ENCODE measurements around the gene ADGRD1.
"Not testable (repeated sequence)": the region's sequence is repeated elsewhere in the genome, so short reads cannot be mapped to it uniquely, and the experiment has no call there.

The ADGRD1 gene

GRCh38 chr12:130937063-130937462 is 16.6 kb upstream of the ADGRD1 start:
- no peak for DNase-seq

DNA sequence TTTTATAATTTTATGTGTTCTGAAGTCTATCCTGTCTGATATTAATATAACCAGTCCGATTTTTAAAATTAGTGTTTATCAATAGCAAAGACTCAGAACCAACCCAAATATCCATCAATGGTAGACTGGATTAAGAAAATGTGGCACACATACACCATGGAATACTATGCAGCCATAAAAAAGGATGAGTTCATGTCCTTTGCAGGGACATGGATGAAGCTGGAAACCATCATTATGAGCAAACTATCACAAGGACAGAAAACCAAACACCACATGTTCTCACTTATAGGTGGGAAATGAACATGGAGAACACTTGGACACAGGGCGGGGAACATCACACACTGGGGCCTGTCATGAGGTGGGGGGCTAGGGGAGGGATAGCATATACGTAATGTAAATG is 16.2 kb upstream of the ADGRD1 start:
- DNase-seq = not testable (repeated sequence)

- no peak for DNase-seq
These were observed 15.5 kb upstream of the ADGRD1 start for GRCh38 chr12:130938186-130938585.

DNA sequence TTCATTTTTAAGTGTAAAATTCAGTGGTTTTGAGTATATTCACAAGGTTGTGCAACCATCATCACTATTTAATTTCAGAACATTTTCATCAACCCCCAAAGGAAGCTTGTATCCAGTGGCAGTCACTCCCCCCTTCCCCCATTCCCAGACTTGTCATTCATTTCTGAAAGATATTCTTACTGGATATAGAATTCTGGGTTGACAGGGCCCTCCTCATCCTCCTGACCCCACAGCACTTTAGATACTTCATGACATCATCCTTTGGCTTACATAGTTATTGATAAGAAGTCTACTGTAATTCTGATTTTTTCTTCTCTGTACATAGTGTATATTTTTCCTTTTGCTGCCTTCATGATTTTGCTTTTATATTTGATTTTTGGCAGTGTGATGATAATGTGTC is 8.8 kb upstream of the ADGRD1 start:
- DNase-seq = no peak

DNA sequence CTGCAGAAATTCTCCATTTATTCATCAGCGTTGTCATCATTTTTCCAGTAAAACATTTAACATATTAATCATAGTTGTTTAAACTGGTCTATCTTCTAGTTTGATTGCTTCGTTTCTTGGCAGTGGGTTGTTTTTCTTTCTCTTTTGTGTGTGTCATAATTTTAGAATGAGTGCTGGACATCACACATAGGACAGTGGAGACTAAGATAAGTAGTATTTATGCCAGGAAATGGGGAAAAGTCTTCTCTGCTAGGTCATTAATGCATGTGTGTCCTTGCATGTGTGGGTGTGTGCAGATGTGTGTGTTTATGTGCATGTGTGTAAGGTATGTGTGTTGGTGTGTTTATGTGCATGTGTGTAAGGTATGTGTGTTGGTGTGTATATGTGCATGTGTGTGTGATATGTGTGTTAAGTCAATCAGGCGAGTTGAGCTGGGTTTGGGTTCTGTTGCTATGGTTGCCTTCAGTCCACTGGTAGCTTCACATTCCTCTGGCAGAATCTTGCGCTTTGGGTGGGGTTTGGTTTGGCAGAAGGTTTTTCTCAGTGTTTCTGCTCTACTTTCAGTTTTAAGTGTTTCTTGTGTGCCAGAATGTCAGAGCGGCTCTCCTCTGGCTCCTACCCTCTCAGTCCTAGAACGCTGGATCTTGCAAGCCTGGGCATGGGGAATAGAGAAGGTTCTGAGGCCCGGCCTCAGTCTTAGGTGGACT is 7.8 kb upstream of the ADGRD1 start:
- DNase-seq = no peak

GRCh38 chr12:130947028-130947613 is 6.6 kb upstream of the ADGRD1 start:
- DNase-seq = no peak

GRCh38 chr12:130948136-130948535 is 5.6 kb upstream of the ADGRD1 start:
- DNase-seq = peak in 1 of 56 donors; percentile 11

- no peak for DNase-seq
These were observed 5.0 kb upstream of the ADGRD1 start for GRCh38 chr12:130948751-130949150.

DNA sequence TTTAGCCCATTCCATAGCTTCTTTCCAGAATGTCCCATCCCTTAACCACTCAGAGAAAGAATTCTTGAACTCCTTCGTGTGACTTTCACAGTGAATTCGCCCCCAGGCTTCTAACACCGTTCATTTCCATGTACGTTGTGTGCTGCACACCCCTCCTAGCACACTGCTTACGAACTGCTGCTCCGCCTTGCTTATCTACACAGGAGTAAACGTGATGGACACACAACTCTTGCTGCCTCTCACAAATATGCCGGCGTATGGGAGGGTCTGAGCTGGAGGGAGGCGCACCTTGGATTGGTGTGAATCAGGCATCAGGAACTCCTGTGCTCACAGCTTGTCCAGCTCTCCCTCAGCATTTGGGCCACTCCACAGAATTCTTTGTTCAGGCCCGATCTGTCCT is 3.9 kb upstream of the ADGRD1 start:
- no peak for DNase-seq

DNA sequence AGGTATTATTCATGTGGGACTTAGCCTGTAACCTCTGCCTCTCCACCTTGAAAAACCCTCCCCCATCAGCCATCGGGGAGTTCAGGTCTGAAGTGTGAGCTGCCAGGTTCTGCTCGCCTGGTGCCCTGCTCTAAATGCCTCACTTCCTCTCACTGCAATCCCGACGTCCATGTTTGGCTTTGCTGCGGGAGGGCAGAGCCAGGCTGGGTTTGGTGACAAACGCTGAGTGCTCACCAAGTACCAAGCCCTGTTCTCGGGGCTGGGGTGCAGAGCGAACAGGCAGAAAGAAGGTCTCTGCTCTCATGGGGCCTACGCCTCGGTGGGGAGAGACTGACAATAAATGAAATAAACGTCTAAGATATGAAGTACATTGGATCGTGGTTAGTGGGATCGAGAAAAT is 2.1 kb upstream of the ADGRD1 start:
- no peak for DNase-seq

- DNase-seq = no peak
These were observed 1.3 kb upstream of the ADGRD1 start for GRCh38 chr12:130952171-130952954.

DNA sequence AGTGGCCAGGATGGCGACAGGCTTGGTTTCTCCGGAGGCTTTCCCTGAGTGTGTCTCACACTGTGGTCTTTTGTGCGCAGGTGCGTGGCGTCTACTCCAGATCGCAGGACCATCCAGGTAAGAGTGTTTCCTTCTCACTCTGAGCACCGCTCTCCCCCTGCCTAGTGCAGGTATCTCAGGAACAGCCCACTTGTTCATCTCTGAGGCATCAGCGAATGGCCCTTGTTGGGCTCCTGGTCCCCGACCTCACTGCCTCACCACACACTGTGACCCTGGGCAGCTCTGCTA is 781 bp downstream of the ADGRD1 start:
- no peak for DNase-seq

GRCh38 chr12:130955238-130955816 is 1.6 kb downstream of the ADGRD1 start:
- no peak for DNase-seq

- DNase-seq = no peak
These were observed 2.3 kb downstream of the ADGRD1 start for GRCh38 chr12:130956009-130956408.

- DNase-seq = no peak
These were observed 3.0 kb downstream of the ADGRD1 start for GRCh38 chr12:130956456-130957303.

DNA sequence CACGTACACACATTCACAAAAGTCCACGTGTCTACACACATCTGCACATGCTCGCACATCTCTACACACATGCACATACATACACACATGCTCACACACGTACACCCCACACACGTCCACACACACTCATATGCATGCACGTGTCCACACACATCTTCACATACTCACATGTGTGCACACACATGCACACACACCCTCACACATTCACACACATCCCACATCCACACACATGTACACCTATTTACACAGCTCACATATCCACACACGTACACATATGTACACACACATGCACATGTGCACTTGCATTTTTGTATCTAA is 3.6 kb downstream of the ADGRD1 start:
- no peak for DNase-seq

- no peak for DNase-seq
These were observed 4.9 kb downstream of the ADGRD1 start for GRCh38 chr12:130958557-130959140.

- no peak for DNase-seq
These were observed 5.9 kb downstream of the ADGRD1 start for GRCh38 chr12:130959632-130960031.

GRCh38 chr12:130960058-130960457 is 6.4 kb downstream of the ADGRD1 start:
- DNase-seq = no peak

DNA sequence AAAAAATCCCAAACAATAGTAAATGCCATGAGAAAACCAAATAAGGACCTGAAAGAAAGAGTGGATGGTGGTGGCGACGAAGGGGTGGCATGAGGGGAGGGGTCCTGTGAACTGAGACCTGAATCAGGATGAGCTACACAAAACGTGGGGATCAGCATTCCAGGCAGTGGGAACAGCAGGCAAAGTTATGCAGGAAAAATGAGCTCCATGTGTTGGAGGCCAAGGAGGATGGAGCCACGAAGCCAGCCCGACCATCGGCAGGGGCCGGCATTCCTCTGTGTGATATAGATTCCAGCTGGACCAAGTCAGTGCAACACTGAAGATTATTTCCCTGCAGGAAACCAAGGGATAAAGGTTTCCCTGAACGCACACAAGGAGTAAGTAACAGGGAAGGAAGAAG is 7.1 kb downstream of the ADGRD1 start:
- DNase-seq = no peak

DNA sequence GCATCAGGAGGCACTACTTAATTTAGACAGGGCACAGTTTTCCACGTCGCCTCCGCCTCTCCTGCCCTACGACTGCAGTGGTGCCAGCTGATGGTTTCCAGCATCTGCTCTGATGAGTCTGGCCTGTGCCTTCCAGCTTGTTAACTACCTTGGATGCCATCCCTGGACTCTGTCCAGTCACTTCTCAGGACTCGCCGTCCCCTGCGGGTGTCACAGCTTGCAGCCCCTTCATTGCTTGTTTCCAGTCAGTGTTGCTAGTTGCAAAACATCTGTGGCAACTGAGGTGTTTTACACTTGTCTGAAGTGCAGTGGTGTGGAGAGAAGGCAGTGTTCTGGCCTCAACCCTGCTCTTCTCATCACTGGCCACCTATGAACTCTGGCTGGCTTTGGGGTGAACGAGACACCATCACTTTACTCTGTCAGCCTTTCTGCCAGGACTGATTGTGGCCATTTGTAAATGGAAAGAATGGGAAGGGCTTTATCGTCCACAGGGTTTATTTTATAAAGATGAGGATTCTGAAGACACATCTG is 8.3 kb downstream of the ADGRD1 start:
- DNase-seq = no peak

Data from nucleus accumbens (tissue), 56 donors.